Breast epithelium (tissue), 4 donors: ENCODE measurements around the gene LUZP1. TPM values are rescaled to one million over a fixed set of nuclear protein-coding genes. Genes with fewer than 3 reads are reported as not detected.

Source experiments
- DNase-seq, 2 donors: peaks; one replicate each; pipeline ENCODE4 v3.0.0-alpha.2; 2019; ENCODE audit warnings: low spot score in 2 of 2
- H3K27ac ChIP-seq, 2 donors: fragments of 200-600 bp; sonication (generic) in 1 of 2; one replicate each; pipeline ENCODE4 v1.5.1; 2016 to 2019; ENCODE audit warnings: mild to moderate bottlenecking in 1 of 2
- H3K27me3 ChIP-seq, 2 donors: fragments of 200-600 bp; sonication (generic) in 1 of 2; one replicate each; pipeline versions ENCODE4 v1.5.1 to v1.6.0; 2017 to 2019; ENCODE audit warnings: control low read depth in 1 of 2, mild to moderate bottlenecking in 1 of 2
- H3K36me3 ChIP-seq: fragments of 200-600 bp; one replicate; pipeline ENCODE4 v1.5.1; 2019
- H3K4me1 ChIP-seq, 2 donors: fragments of 200-600 bp; sonication (generic); one replicate each; pipeline ENCODE4 v1.5.1; 2016 to 2019; ENCODE audit warnings: control low read depth in 1 of 2
- H3K4me3 ChIP-seq, 3 donors: fragments of 200-600 bp; sonication (generic); 1 replicate in 2 of 3; 2 replicates in 1 of 3; pipeline ENCODE4 v1.5.1; 2016 to 2019; ENCODE audit warnings: mild to moderate bottlenecking in 3 of 3, moderate library complexity in 2 of 3
- H3K9me3 ChIP-seq, 2 donors: fragments of 200-600 bp; sonication (generic) in 1 of 2; one replicate each; pipeline ENCODE4 v1.5.1; 2016 to 2019; ENCODE audit warnings: control low read depth in 1 of 2
- POLR2A ChIP-seq: fragments of 450-650 bp; IDR thresholded peaks from one replicate; pipeline ENCODE4 v1.6.1; 2016; ENCODE audit warnings: antibody characterized with exemption, mild to moderate bottlenecking, moderate library complexity
- POLR2AphosphoS5 ChIP-seq, 3 donors: sonication (generic); formaldehyde crosslinking; IDR thresholded peaks; one replicate each; pipeline ENCODE4 v1.6.1; 2017; ENCODE audit warnings: antibody characterized with exemption in 3 of 3
- intact Hi-C: fragments of 100-400 bp; cut with DNase I; formaldehyde crosslinking; loops from one replicate; pipeline ENCODE4 v1.15.1; 2023; ENCODE audit warnings: low total_unique reads
- total RNA-seq, 3 donors: library from RNA; depleted of rRNA; stranded (reverse); fragments of >200 nt; gene quantifications; one replicate each; pipeline ENCODE4 v1.1.0, GENCODE V29; 2016
- TF ChIP-seq, protein P1 (sequence below), 3 donors: fragments of 450-650 bp; IDR thresholded peaks; one replicate each; pipeline ENCODE4 v1.5.1; 2016 to 2017; ENCODE audit warnings: antibody characterized with exemption in 3 of 3, mild to moderate bottlenecking in 3 of 3, moderate library complexity in 3 of 3

The LUZP1 gene
- total RNA-seq, 3 donors from 2014 or later, result 21.0 to 26.6 (median 24.6) TPM

DNA sequence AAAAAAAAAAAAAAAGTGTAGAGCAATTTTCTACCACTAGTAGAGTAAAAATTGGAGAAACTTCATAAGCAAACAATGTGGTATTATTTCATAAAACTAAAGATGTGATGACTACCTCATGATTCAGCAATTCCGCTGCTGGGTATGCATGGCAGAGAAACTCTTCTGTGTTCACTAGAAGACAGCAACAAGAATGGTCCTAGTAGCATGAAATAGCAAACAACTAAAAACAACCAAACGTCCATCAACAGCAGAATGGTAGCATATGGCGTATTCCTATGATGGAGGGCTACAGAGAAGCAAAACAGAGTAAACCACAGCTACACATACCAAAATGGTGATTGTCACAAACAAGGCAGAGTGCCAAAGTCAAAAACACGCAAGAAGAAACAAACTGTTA lies 29.7 kb upstream of the LUZP1 start:
- Histone ChIP-seq H3K4me3 (no peak overlapping the region), H3K27ac (no peak overlapping the region), H3K4me1 (no peaks in the 10 kb centered on the region), H3K27me3 (no peaks in the 10 kb centered on the region), H3K36me3 (no peaks in the 10 kb centered on the region), H3K9me3 (no peaks in the 10 kb centered on the region)
- intact Hi-C loops, result no loop called here
- TF ChIP-seq, protein P1, sequence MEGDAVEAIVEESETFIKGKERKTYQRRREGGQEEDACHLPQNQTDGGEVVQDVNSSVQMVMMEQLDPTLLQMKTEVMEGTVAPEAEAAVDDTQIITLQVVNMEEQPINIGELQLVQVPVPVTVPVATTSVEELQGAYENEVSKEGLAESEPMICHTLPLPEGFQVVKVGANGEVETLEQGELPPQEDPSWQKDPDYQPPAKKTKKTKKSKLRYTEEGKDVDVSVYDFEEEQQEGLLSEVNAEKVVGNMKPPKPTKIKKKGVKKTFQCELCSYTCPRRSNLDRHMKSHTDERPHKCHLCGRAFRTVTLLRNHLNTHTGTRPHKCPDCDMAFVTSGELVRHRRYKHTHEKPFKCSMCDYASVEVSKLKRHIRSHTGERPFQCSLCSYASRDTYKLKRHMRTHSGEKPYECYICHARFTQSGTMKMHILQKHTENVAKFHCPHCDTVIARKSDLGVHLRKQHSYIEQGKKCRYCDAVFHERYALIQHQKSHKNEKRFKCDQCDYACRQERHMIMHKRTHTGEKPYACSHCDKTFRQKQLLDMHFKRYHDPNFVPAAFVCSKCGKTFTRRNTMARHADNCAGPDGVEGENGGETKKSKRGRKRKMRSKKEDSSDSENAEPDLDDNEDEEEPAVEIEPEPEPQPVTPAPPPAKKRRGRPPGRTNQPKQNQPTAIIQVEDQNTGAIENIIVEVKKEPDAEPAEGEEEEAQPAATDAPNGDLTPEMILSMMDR (IDR thresholded peaks at IDR 0.05), result no peak
- TF ChIP-seq POLR2AphosphoS5 (IDR thresholded peaks at IDR 0.05) (no peak), POLR2A (no peak)
- DNase-seq, result no peak

GRCh38 chr1:23196627-23197328 lies 28.1 kb upstream of the LUZP1 start:
- TF ChIP-seq, protein P1 (IDR thresholded peaks at IDR 0.05), result no peak
- TF ChIP-seq POLR2A (no peak), POLR2AphosphoS5 (IDR thresholded peaks at IDR 0.05) (no peak)
- intact Hi-C loops, result no loop called here
- Histone ChIP-seq H3K4me3 (no peak overlapping the region), H3K27ac (no peak overlapping the region), H3K9me3 (no peaks in the 10 kb centered on the region), H3K4me1 (no peaks in the 10 kb centered on the region), H3K36me3 (no peaks in the 10 kb centered on the region), H3K27me3 (no peaks in the 10 kb centered on the region)
- DNase-seq, result peak in 1 of 2 donors; percentile 53

DNA sequence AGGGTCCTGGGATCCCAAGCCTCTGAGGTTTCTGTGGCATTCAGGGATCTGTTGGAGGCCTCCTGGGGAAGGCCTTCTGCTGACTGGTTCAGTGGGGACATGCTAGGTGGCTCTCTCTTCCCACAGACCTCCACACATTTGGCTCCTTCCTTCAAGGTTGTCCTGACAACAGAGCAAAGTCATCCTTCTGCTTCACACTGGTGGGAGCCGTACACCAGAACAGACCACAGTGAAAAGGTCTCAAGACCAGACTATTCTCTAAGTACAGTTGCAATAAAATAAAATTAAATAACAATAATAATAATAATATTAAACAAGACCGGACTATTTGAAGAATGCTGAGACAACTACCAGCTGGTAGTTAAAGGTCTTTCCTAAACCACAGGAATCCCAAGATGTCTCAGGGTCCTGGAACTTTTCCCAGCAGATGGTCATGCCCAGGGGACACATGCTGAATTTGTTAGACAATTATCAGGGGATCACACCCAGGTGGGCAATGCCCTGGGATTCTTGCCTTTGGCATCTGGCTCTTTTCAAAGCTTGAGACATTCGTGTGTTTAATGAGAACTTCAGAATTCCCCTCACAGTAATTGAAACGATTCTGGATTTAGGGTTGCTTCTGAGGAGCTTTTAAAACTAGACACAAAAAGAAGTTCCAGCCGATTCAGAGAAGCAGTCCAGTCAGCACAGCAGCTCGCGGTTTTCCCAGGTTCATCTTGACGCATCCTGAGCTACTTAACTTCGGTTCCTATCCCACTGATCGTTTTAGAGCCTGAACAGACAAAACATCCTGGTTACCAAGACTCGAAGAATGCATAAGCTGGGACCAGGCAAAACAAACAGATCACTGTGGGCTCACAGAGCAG lies 25.7 kb upstream of the LUZP1 start:
- Histone ChIP-seq H3K27me3 (no peaks in the 10 kb centered on the region), H3K27ac (no peak overlapping the region), H3K4me1 (no peaks in the 10 kb centered on the region), H3K4me3 (no peak overlapping the region), H3K9me3 (no peaks in the 10 kb centered on the region), H3K36me3 (no peaks in the 10 kb centered on the region)
- intact Hi-C loops, result no loop called here
- TF ChIP-seq, protein P1 (IDR thresholded peaks at IDR 0.05), result no peak
- TF ChIP-seq POLR2A (no peak), POLR2AphosphoS5 (IDR thresholded peaks at IDR 0.05) (no peak)
- DNase-seq, result no peak

- no peak for TF ChIP-seq POLR2A
- TF ChIP-seq, protein P1 (IDR thresholded peaks at IDR 0.05), result no peak
- no peak for TF ChIP-seq POLR2AphosphoS5 (IDR thresholded peaks at IDR 0.05)
- intact Hi-C loops, result no loop called here
- H3K9me3 ChIP-seq, result no peaks in the 10 kb centered on the region
Measured at GRCh38 chr1:23193391-23194118, 24.9 kb upstream of the LUZP1 start.

More at GRCh38 chr1:23193391-23194118, 24.9 kb upstream of the LUZP1 start:
- Histone ChIP-seq H3K27me3 (no peaks in the 10 kb centered on the region), H3K36me3 (no peaks in the 10 kb centered on the region), H3K4me3 (no peak overlapping the region), H3K27ac (no peak overlapping the region), H3K4me1 (no peaks in the 10 kb centered on the region)
- no peak for DNase-seq
